Endothelial cell of umbilical vein (primary cell): ENCODE results near the gene FARP1. TPM values are rescaled to one million over a fixed set of nuclear protein-coding genes. Genes with fewer than 3 reads are reported as not detected.

Experiments
- BruUV-seq: library from RNA; stranded (reverse); fragments of 400-500 nt; replicated peaks from 2 replicates; lab custom pipeline; 2021; lab: Mats Ljungman, UMichigan
- CTCF ChIA-PET: fragments of 300-600, 350-600 bp; sonication (Branson Sonifier 250); formaldehyde crosslinking; loops from one replicate; lab custom pipeline; 2021; ENCODE audit warnings: antibody characterized with exemption, inconsistent platforms; lab: Charles Lee
- POLR2A ChIA-PET: fragments of 300-600, 350-600 bp; sonication (Branson Sonifier 250); formaldehyde crosslinking; loops from one replicate; lab custom pipeline; 2021; ENCODE audit warnings: antibody characterized with exemption, inconsistent platforms; lab: Charles Lee
- DNase-seq: peaks from one replicate; pipeline ENCODE4 v3.0.0-alpha.2; 2011; ENCODE audit warnings: low read depth, low spot score
- FAIRE-seq: peaks from 2 replicates; lab custom pipeline; 2011; peaks lifted over from hg19 to GRCh38; lab: Jason Lieb, UNC
- H2AFZ ChIP-seq: 2 replicates; pipeline ENCODE4 v1.6.0; 2012; ENCODE audit warnings: low read depth, low read length, control low read depth, inconsistent platforms
- H3K27ac ChIP-seq: 2 replicates; pipeline ENCODE4 v1.5.1; 2011; ENCODE audit warnings: low read depth, mild to moderate bottlenecking, control low read depth, low read length, moderate library complexity; ENCODE audit not compliant: insufficient read depth
- H3K27me3 ChIP-seq, 2 experiments: 2 replicates each; pipeline versions ENCODE4 v1.6.0 to v1.6.1; 2011; ENCODE audit warnings: low read length in 2 of 2, mixed read lengths in 1 of 2; ENCODE audit not compliant: control insufficient read depth in 2 of 2, insufficient read depth in 2 of 2
- H3K36me3 ChIP-seq, 2 experiments: 2 replicates in 1 of 2; 3 replicates in 1 of 2; pipeline ENCODE4 v1.5.1; 2011; ENCODE audit warnings: low read length in 2 of 2, mild to moderate bottlenecking in 1 of 2, moderate library complexity in 1 of 2; ENCODE audit not compliant: control insufficient read depth in 2 of 2, insufficient read depth in 2 of 2; ENCODE audit errors: extremely low read depth in 1 of 2
- H3K4me1 ChIP-seq: 3 replicates; pipeline ENCODE4 v1.5.1; 2011; ENCODE audit warnings: mild to moderate bottlenecking, low read length; ENCODE audit not compliant: control insufficient read depth, insufficient read depth; ENCODE audit errors: extremely low read depth
- H3K4me2 ChIP-seq: 2 replicates; pipeline ENCODE4 v1.6.1; 2011; ENCODE audit warnings: low read length, control low read depth, mixed read lengths; ENCODE audit not compliant: insufficient read depth
- H3K4me3 ChIP-seq, 3 experiments: fragments of 200-600 bp in 1 of 3; sonication (generic), shearing (Covaris generic) in 1 of 3; replicated peaks in 1 of 3; 2 replicates each; pipeline ENCODE4 v1.5.1; 2011 to 2016; ENCODE audit warnings: control low read depth in 3 of 3, low read length in 3 of 3, mild to moderate bottlenecking in 2 of 3, inconsistent platforms in 1 of 3, low read depth in 1 of 3, moderate library complexity in 1 of 3; ENCODE audit not compliant: insufficient read depth in 1 of 3
- H3K79me2 ChIP-seq: 2 replicates; pipeline ENCODE4 v1.6.0; 2012; ENCODE audit warnings: low read length, inconsistent platforms; ENCODE audit not compliant: control insufficient read depth, insufficient read depth
- H3K9ac ChIP-seq: replicated peaks from 2 replicates; pipeline ENCODE3; 2011; ENCODE audit warnings: low read length, control low read depth; ENCODE audit not compliant: insufficient read depth; ENCODE audit errors: extremely low read depth
- H3K9me1 ChIP-seq: replicated peaks from 3 replicates; pipeline ENCODE4 v1.6.0; 2011; ENCODE audit warnings: mild to moderate bottlenecking, low read length; ENCODE audit not compliant: control insufficient read depth, insufficient read depth; ENCODE audit errors: extremely low read depth
- H3K9me3 ChIP-seq: replicated peaks from 2 replicates; pipeline ENCODE4 v1.5.1; 2012; ENCODE audit warnings: low read length, inconsistent platforms; ENCODE audit not compliant: control insufficient read depth, insufficient read depth
- H4K20me1 ChIP-seq: replicated peaks from 2 replicates; pipeline ENCODE3; 2011; ENCODE audit warnings: mild to moderate bottlenecking, low read length; ENCODE audit not compliant: control insufficient read depth, insufficient read depth; ENCODE audit errors: extremely low read depth
- CTCF ChIP-seq, 2 donors: IDR thresholded peaks; 1 replicate in 1 of 2; 2 replicates in 1 of 2; pipeline ENCODE4 v1.5.1; 2011; ENCODE audit warnings: low read length in 2 of 2, mild to moderate bottlenecking in 2 of 2, moderate library complexity in 2 of 2, control low read depth in 1 of 2, inconsistent platforms in 1 of 2, low read depth in 1 of 2; ENCODE audit not compliant: insufficient read depth in 1 of 2; ENCODE audit errors: extremely low read depth in 1 of 2
- EZH2 ChIP-seq: IDR thresholded peaks from 2 replicates; pipeline ENCODE4 v1.6.1; 2012; ENCODE audit warnings: borderline replicate concordance, low read depth, mild to moderate bottlenecking, moderate library complexity, low read length, inconsistent platforms; ENCODE audit not compliant: severe bottlenecking
- FOS ChIP-seq: IDR thresholded peaks from 2 replicates; pipeline ENCODE4 v1.6.1; 2011; ENCODE audit warnings: mild to moderate bottlenecking, low read length, moderate library complexity, borderline replicate concordance; ENCODE audit not compliant: insufficient read depth
- GATA2 ChIP-seq: IDR thresholded peaks from 2 replicates; pipeline ENCODE4 v1.7.0; 2011; ENCODE audit warnings: low read depth, mild to moderate bottlenecking, moderate library complexity, mixed read lengths, low read length; ENCODE audit not compliant: insufficient read length, insufficient read depth
- JUN ChIP-seq: IDR thresholded peaks from 2 replicates; pipeline ENCODE4 v1.6.1; 2011; ENCODE audit warnings: borderline replicate concordance, low read depth; ENCODE audit not compliant: insufficient read length, insufficient read depth
- MAX ChIP-seq: IDR thresholded peaks from 2 replicates; pipeline ENCODE4 v1.6.1; 2011; ENCODE audit not compliant: insufficient read depth, insufficient read length
- MYC ChIP-seq: IDR thresholded peaks from one replicate; pipeline ENCODE4 v1.6.1; 2011; ENCODE audit warnings: mild to moderate bottlenecking, low read depth, low read length
- POLR2A ChIP-seq: IDR thresholded peaks from 2 replicates; pipeline ENCODE4 v1.6.1; 2012; ENCODE audit warnings: low read depth, mild to moderate bottlenecking, control low read depth, low read length
- POLR2AphosphoS5 ChIP-seq: IDR thresholded peaks from 2 replicates; pipeline ENCODE4 v1.6.1; 2012; ENCODE audit warnings: low read depth, mild to moderate bottlenecking, control low read depth, low read length, moderate library complexity; ENCODE audit not compliant: insufficient read depth
- dilution Hi-C: fragments of 300-500 bp; cut with MboI; formaldehyde crosslinking; loops from one replicate; pipeline ENCODE4 v1.15.0; 2019; ENCODE audit warnings: low sequenced_read_pairs; ENCODE audit not compliant: extremely low pct_ligation_motif_present
- intact Hi-C: fragments of 100-400 bp; cut with micrococcal nuclease; formaldehyde crosslinking; loops from one replicate; pipeline ENCODE4 v1.10.0; 2022
- polyA plus RNA-seq, 4 experiments: library from polyadenylated mRNA; depleted of rRNA in 3 of 4; stranded (reverse) in 3 of 4; unstranded in 1 of 4; fragments of >200 nt; gene quantifications; 2 replicates each; pipeline versions ENCODE4 v1.2.1 to v1.2.3, GENCODE V29; 2011 to 2012; ENCODE audit warnings: missing spikeins in 1 of 4
- total RNA-seq: library from RNA; stranded (reverse); gene quantifications from 2 replicates; pipeline ENCODE4 v1.2.3, GENCODE V29; 2021

The FARP1 gene
- total and polyA plus RNA-seq, 2 donors (not counting 3 experiments of a cell fraction or from before 2014, with no cell fraction given), result 19.0 to 77.7 TPM

- H3K79me2 ChIP-seq, result peaks cover 84% of the 10 kb centered on the region
- DNase-seq, result no peak
- peaks cover 2 to 13% of the 10 kb centered on the region in 2 experiments for H3K36me3 ChIP-seq
- H4K20me1 ChIP-seq, result no peaks in the 10 kb centered on the region
- dilution Hi-C loops, result no loop called here
- H3K9me1 ChIP-seq, result no peaks in the 10 kb centered on the region
- H3K27ac ChIP-seq, result no peak overlapping the region
- H3K4me2 ChIP-seq, result no peak overlapping the region
- no peaks in the 10 kb centered on the region for H3K4me1 ChIP-seq
- intact Hi-C loops, result no loop called here
- no peak overlapping the region for H3K4me3 ChIP-seq
- H2AFZ ChIP-seq, result no peak overlapping the region
- TF ChIP-seq GATA2, result no peak
- TF ChIP-seq POLR2A, result no peak
- no peak for TF ChIP-seq EZH2
- H3K9ac ChIP-seq, result no peak overlapping the region
- FAIRE-seq, result no peak
- CTCF ChIA-PET, result interaction anchor here (0.9 to 1.3 kb wide), 3 partner anchors 10 to 176 kb away, joined by 3 to 4 read pairs (median 3); no protein-coding TSS in a partner anchor
- POLR2A ChIA-PET, result no interaction called here
- BruUV-seq, result no TSS peak
- H3K9me3 ChIP-seq, result no peaks in the 10 kb centered on the region
- H3K27me3 ChIP-seq, result no peaks in the 10 kb centered on the region
Measured at GRCh38 chr13:98496966-98497365, 354.1 kb downstream of the FARP1 start.

GRCh38 chr13:98500963-98501421, 358.1 kb downstream of the FARP1 start:
- dilution Hi-C loops (loop anchor here (10.0 kb wide), 1 partner anchor 84 kb away; no protein-coding TSS in a partner anchor), intact Hi-C loops (no loop called here)
- TF ChIP-seq POLR2A, result no peak
- TF ChIP-seq MYC, result no peak
- no peak for TF ChIP-seq EZH2
- TF ChIP-seq MAX, result no peak
- TF ChIP-seq CTCF (IDR thresholded peaks at IDR 0.05; ENCODE audit: extremely low read depth in 1 of 2, insufficient read depth in 1 of 2, low read depth in 1 of 2, low read length in 2 of 2), result no peak
- no peak for TF ChIP-seq GATA2
- no peak for TF ChIP-seq JUN
- TF ChIP-seq FOS, result no peak
- TF ChIP-seq POLR2AphosphoS5, result no peak
- no peaks in the 10 kb centered on the region for H3K9me3 ChIP-seq
- H4K20me1 ChIP-seq, result no peaks in the 10 kb centered on the region
- BruUV-seq, result no TSS peak
- ChIA-PET POLR2A (no interaction called here), CTCF (interaction anchor here (1.8 kb wide), 1 partner anchor 40 kb away, joined by 5 read pairs; no protein-coding TSS in a partner anchor)
- DNase-seq, result no peak
- H3K79me2 ChIP-seq, result peaks cover 94% of the 10 kb centered on the region
- peaks cover 28% of the 10 kb centered on the region for H3K4me1 ChIP-seq
- H3K27ac ChIP-seq, result no peak overlapping the region
- H2AFZ ChIP-seq, result no peak overlapping the region
- H3K9ac ChIP-seq, result no peak overlapping the region
- no peak for FAIRE-seq
- no peaks in the 10 kb centered on the region for H3K27me3 ChIP-seq
- peaks cover 4 to 11% of the 10 kb centered on the region in 2 experiments for H3K36me3 ChIP-seq
- no peaks in the 10 kb centered on the region for H3K9me1 ChIP-seq
- H3K4me3 ChIP-seq, result no peak overlapping the region
- no peak overlapping the region for H3K4me2 ChIP-seq
